CD1c-positive myeloid dendritic cell (primary cell): ENCODE measurements around the gene POPDC3.
A peak's percentile ranks its signal among the peaks of the same experiment; 100 is the strongest.

ENCODE experiments used
- DNase-seq: peaks from one replicate; pipeline ENCODE4 v3.0.0-alpha.2; 2016; ENCODE audit errors: extremely low spot score

Gene POPDC3

DNA sequence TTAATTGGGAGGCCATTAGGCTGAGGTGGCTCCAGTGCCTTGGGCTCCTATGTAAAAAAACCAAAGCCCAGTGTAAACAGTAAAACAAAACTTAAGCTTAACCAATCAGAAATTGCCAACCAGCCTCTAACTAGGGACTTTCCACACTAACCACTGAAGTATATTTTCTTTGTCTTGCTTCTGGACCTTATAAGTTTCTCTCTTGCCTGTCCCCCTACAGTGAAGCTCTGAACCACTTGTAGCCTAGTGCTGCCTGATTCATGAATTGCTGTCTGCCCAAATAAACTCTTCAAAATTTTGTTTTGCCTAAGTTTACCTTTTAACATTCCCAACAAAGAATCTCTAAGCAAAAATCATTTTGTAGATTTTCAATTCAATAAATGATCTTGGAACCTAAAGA lies 28.2 kb downstream of the POPDC3 start:
- no peak for DNase-seq

DNA sequence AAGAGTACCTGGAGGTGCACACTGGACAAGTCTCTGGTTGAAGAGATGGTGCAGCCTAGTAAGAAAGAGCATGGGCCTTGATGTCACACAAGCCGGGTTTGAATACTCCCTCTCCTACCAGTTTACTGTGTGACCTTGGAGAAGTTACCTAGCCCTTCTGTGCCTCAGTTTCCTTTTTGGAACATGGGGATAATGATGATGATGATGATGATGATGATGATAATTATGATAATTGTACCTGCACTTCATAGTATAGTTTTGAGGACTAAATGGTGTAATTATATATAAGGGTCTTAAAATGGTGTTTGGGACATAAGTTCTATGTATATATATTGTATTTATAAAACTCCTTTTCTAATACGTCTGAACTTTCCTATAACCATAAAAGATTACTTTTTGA lies 41.7 kb downstream of the POPDC3 start:
- no peak for DNase-seq

DNA sequence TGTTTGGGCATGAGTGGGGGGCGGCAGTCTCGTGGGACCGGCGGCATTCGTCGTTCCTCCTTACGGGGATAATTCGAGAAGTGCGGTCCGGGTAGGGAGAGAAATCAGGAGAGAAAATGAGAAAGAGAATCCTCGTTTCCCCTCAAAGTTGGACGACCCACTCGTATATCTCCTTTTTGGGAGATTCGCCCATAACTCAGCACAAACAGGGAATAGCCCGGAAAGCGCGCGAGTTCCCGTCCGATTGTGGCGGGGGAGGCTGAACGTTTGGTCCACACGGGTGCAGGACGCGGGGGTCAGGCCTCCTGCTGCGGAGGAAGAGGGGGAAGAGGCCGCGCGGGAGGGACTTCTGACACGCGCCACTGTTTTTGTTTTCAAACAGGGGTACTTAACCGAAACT lies 42.4 kb downstream of the POPDC3 start:
- no peak for DNase-seq

DNA sequence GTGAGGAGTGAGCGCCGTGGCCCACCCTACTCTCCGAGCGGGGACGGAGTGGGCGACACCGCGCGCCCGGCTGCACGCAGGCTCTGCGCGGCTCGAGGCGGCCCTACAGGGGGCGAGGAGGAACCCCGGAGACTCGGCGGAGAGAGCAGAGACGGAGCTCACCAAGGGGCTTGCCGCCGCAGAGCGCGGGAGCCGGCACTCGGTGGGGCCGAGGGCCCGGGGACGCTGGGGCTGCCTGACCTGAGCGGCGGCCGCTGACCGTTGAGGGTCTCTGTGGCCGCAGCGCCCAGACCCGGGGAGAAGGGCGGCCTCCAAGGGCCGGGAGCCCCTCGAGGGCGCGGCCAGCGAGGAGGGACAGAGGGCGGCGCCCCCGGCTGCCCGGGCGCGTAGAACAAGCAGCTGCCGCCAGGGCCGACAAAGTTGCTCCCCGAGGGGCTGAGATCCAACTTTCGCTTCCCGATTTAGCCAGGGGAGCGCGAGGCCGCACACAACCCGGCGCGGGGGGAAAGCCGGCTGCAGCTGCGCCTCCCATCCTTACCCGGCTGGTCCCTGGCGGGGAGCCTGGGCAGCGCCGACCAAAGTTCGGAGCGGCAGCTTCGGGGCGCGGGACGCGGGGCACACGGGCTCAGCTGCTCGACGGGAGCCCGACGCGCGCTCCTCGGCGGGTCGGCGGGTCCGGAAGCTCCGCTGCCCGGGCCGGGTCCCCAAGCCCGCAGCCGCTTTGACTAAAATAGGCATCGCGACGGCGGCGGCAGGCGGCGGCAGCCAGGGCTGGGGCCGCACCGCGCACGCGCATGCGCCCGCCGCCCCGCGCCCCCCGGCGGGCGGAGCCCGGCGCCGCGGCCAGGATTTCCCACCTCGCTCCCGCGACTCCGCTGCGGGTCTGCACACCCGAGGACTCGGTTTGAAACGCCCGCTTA lies 43.1 kb downstream of the POPDC3 start:
- DNase-seq = peak; percentile 59

DNA sequence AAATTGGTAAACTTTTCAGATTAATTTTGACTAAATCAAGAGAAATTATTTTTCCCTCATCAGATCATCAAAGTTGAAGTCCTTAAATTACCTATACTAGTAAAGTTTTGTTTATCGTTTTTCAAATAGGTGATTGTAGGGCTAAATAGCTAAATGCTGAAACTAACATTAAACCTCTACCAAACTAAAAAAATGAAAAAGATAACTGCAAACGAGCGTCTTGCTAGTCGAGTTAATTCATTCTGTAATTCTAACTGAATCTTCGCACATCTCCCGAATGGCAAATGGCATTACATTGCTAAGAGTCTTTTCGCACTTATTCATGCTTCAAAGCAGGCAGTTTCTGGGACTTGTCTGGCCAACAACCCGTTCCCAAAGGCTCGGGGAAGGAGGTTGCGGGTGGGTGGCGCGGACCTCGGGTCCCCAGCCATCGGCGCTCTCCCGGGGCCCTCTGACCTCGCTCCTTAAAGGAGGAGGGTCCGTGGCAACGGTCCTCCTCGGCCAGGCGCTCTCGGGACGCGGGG lies 43.8 kb downstream of the POPDC3 start:
- no peak for DNase-seq

DNA sequence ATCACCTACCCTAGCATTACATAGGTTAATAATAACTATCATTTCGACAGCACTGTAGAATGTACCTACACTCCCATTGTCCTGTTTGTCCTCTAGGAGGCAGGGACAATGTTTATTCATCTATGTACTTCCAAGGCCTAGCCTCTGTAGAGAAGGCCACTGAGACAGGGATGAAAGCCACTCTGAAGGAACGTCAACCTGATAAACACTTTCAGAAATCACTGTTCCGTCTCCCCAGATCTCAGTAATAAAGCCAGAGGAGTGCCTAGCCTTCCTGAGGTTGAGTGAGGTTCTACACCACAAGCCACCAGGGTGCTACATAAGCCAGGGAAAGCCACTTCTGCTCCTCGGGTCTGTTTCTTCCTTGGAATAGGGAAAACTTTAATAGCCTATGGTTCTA lies 44.8 kb downstream of the POPDC3 start:
- no peak for DNase-seq

DNA sequence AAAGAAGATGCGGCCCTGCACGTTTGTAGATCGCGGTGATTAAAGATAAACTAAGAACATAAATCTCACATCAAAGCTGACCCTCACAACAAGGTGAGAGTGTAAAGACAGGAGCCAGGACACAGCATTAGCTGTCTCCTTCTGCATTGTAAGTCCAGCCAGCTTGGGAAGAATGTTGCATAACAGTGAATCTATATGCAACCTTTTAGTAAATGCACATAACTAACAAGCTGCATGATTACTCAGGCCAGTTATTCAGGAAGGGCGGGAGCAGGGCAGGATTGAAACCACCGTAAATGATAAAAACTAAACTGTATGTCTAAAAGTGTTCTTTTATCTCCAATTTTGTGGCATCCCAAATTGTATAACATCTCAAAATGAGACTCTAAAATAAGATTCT lies 57.1 kb downstream of the POPDC3 start:
- no peak for DNase-seq

DNA sequence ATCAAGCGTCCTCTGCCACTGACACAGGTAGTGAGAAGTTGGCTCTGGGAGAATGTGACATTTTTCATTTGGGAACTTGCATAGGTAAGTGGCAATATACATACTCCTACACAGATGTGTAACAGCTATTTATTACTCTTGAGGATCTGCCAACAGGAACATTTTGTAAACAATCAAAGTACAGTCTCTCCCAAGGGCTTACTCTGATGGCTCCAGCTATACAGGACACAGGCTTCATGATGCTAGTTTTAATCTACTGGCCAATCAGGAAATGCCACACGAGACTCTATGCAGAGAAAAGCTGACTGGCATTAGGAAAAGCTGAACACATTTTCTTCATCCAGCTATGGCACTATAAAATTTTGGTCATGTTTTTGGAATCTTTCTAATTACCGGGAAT lies 57.8 kb downstream of the POPDC3 start:
- no peak for DNase-seq

DNA sequence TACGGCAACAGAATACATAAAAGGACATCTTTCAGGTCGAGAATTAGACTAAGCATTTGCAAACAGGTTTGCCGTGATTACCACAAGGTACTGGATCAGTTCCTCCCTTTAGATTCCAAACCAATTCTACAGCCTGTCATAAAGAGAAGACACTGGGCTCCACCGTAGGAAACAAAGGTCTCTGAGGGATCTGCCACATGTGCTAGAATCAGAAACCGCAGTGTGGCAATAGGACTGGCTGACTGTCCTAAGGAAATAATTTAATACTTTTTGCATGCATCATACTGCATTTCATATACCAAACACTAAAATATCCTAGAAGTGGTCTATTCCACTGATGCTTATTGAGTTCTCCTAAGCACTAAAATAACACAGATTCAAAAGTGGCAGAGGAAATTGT lies 59.2 kb downstream of the POPDC3 start:
- DNase-seq = no peak

DNA sequence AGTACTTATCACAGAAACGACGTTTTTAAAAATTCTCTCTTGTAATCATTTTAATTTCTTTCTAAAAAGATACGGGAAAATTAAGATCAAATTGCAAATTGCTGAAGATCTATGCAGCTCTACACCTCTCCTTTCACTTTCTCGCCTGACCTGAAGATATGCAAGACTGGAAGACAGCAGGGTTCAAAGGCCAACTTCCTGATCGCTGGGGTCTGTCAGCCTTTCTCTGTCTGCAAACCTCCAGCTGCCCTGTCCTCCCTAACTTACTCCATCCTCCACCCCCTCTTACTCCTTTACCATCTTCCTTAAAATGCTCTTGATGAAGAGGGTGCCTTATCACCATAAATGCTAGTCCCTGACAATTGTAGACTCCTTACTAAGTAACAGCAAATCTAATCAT lies 63.7 kb downstream of the POPDC3 start:
- no peak for DNase-seq

DNA sequence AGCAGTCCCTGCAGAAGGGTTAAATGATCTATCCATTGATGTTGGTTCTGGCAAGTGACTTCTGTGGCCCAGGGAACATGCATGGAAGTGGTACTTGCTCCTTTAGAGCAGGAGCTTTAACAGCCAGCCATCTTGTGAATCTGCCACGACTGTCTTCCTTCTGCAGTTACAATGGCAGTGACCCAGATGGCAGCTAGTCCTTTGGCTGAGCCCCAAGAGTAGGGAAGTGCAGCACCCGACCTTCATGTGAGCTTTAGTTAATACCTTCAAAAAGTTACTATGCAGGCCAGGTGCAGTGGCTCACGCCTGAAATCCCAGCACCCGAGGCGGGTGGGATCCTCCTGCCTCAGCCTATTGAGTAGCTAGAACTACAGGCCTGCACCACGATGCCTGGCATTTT lies 66.4 kb downstream of the POPDC3 start:
- no peak for DNase-seq

DNA sequence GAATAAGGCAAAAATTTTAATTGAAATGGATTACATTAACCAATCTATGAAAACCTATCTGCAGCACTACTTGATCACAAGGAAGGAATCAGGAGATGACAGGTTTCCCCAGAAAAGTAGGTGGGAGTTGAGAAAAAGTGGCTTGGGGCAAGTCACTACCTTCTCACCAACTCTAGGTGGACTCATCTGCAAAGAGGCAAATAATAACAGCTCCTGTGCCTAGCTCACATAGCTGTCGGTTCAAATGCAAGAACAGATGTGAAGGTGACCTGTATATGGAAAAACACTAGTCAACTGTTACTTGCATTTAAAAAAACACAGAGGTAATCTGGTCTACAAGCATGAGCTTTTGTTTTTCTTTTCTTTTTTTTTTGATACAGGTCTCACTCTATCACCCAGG lies 67.2 kb downstream of the POPDC3 start:
- no peak for DNase-seq

DNA sequence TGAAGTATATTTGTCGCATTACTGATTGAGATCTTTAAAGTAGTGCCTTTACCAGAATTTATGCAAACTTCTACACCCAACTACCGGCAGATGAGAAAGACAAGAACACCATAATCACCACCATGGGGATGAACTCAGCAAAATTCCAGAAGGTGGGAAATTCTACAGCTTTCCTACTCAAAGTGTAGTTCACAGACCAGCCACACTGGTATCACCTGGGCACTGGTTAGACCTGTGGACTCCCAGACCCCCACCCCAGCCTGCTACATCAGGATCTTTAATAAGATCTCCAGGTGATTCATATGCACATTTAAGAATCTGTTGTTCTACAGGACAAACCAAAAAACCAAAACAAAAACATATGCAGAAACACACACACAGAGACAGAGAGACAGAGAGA lies 67.9 kb downstream of the POPDC3 start:
- DNase-seq = no peak

DNA sequence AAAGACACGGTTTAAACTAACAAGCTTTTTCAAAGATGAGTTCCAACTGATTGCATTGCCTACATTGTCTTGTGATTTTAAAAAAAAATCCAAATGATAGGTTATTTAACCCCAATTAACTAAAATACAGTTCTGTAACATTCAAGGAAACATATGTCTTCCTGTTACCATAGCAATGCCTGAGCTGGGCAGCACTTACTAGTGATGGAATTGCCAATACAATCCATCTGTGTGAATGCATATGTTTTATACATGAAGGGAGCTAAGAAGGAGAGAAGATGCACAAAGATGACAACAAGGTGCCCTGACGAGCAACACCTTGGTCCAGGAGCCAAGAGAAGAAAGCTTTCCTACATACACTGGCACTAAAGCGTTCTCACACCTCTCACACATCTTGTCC lies 68.7 kb downstream of the POPDC3 start:
- DNase-seq = no peak

DNA sequence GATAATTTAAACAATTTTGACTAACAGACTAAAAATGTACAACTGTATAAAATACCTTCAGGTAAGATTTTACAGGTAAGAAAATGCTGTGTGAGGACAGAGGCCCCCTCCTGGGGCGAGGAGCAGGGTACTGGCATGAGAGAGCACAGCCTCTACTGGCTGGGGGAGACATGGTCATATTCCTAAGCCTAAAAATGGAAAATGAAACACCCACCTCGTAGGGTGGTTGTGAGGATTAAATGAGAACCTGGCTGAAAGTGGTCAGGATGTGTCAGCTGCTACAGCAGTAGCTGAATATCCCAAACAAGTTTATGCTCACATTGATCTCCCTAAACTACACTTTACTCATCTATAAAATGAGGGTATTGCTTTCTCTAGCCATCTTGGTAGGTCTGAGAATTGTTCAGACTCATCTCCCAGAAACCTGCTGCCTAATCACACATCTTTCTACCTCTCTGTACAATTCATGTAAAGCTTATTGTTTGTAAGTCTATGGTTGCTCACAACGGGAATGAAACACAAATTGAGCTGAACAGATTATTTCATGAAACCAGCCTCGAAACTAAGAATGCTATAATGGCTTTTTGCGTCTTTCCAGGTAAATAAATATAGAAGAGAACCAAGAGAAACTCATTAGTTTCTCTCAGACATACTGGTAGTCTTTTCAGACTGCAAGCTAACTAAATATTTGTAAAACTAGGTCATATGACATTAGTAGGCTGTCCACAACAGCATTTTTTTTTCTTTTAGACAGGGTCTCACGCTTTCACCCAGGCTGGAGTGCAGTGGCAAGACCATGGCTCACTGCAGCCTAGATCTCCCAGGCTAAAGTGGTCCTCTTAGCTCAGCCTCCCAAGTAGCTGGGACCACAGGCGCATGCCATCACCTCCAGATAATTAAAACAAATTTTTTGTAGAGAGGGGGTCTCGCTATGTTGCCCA lies 69.6 kb downstream of the POPDC3 start:
- no peak for DNase-seq

DNA sequence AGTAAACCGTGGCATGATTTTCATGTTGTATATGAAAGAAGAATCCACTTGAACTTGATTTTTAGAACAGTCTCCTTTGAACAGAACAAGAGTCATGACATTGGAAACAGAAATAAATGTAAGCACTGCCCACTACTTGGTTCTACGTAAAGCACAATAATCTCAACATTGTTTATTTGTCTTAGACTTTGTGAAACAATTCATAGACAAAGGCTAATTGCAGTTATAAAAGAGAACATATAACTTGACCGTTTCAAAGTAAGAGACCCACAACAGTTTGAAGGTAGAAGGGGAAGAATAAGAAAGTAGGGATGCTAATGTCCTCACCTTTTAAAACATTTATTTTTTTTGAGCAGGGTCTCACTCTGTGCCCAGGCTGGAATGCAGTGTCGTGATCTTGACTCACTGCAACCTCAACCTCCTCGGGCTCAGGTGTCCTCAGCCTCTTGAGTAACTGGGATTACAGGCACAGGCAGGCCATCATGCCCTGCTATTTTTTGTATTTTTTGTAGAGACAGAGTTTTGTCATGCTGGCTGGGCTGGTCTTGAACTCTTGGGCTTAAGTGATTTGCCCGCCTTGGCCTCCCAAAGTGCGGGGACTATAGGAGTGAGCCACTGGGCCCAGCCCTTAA lies 71.1 kb downstream of the POPDC3 start:
- DNase-seq = no peak
